Kidney capillary endothelial cell (primary cell): ENCODE results near the gene FAM20C.

Source experiments
- DNase-seq: peaks from one replicate; pipeline ENCODE4 v3.0.0-alpha.2; 2018; ENCODE audit warnings: low spot score

The FAM20C gene

GRCh38 chr7:245574-246295 is 53.4 kb downstream of the FAM20C start:
- DNase-seq: no peak

GRCh38 chr7:246451-246850 is 54.1 kb downstream of the FAM20C start:
- DNase-seq: no peak

DNA sequence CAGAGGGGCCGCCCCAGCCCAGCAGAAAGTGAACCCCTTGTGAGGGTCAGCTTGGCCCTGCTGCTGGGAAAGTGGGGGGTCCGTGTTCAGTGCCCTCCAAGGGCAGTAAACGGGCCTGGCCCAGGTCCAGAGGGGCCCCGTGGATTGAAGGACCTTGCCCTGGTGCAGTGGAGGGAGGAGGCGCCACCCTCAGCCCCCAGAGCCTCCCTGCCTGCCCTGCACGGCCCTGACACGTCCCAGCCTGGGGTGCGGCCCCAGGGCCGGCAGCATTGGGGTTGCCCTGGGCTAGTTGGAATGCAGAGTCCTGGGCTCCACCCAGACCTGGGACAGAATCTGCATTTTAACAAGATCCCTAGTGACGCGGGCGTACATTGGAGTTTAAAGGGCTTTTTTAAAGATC is 54.8 kb downstream of the FAM20C start:
- DNase-seq: no peak

- DNase-seq: no peak
Observed at GRCh38 chr7:247636-248035, 55.3 kb downstream of the FAM20C start.

DNA sequence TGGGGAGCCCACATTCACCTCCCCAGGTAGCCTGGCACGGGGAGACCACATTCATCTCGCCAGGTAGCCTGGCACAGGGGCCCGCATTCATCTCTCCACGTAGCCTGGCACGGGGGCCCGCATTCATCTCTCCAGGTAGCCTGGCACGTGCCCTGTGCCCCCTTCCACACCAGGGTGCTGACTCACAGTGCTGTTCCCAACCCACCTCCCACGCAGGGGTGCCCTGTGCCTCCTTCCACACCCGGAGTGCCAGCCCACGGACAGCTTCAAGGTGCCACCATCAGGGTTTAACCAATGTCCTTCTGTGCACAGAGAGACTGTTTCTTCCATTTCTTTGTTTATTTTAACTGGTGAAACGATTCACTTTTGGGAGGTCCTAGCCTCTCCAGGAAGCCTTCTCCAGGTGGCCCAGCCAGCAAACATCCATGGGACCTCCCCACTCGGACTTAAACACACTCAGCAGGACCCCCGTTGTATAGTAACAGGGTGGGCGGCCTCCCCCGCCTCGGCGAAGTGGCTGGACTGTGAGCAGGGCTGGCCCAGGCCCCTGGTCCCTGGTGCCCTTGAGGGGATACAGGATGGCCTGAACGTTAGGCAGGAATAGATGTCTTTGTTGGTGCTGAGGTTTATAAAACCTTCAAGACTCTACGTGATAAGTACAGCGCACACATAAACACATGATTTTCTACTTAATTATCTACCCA is 56.5 kb downstream of the FAM20C start:
- no peak for DNase-seq

DNA sequence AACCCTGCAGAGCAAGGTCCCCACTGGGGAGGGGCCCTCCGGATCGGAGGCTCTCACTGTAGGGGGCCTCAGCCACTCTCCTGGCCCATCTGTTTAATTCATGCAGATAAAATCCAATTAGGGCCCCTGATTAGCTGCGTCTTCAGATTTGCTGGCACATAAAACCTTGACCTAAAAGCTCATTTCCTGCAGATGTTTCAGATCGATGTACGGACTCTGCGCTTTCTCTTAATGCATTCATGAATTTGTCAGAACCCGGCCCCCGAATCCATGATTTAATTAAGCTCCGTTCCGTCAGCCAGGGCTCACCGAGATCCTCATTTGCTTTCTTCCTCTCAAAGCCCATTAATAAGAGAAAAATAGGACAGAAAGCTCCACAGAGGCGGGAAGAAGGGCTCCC is 57.6 kb downstream of the FAM20C start:
- no peak for DNase-seq

- no peak for DNase-seq
Observed at GRCh38 chr7:250523-250922, 58.2 kb downstream of the FAM20C start.

DNA sequence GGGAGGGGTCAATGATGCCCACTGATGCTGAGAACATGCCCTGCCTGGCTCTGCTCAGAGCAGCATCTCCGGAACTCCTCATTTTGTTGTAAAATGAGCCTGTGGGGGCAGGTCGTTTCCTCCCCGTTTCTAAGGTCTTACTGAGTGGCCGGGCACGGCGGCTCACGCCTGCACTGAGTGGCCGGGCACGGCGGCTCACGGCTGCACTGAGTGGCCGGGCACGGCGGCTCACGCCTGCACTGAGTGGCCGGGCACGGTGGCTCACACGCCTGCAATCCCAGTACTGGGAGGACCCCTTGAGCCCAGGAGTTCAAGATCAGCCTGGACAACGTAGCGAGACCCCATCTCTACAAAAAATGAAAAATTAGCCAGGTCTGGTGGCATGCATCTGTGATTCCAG is 58.6 kb downstream of the FAM20C start:
- DNase-seq: no peak

DNA sequence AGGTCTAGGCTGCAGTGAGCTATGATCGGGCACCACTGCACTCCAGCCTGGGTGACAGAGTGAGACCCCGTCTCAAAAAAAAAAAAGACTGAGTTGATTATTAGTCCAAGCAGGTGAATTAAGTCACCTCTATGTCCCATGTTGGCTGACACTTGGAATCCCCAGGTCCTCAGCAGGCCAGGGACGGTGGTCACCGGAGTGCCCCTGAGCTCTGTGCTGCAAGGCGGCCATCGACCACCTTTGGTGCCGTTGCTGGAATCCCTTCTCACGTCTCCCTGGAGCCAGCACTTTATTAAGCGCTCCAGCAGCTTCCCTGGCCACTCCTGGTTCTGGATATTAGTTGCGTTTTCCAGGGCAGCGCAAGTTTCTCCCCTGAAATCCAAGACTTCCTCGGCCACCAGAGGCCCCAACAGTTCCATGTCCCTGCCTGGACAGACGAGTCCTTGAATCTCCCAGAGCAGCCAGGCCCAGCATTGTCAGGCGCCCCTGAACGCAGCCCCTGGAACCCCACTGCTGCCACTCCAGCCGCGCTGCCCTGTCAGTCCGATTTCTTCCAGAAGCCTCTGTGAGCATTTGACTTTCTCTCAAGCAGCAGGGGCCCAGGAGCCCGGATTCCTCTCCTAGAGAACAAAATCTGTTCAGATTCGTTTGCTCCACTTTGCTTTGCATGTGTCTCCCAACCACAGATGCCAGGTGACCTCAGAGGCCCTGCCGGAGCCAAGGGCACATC is 59.2 kb downstream of the FAM20C start:
- DNase-seq: no peak

DNA sequence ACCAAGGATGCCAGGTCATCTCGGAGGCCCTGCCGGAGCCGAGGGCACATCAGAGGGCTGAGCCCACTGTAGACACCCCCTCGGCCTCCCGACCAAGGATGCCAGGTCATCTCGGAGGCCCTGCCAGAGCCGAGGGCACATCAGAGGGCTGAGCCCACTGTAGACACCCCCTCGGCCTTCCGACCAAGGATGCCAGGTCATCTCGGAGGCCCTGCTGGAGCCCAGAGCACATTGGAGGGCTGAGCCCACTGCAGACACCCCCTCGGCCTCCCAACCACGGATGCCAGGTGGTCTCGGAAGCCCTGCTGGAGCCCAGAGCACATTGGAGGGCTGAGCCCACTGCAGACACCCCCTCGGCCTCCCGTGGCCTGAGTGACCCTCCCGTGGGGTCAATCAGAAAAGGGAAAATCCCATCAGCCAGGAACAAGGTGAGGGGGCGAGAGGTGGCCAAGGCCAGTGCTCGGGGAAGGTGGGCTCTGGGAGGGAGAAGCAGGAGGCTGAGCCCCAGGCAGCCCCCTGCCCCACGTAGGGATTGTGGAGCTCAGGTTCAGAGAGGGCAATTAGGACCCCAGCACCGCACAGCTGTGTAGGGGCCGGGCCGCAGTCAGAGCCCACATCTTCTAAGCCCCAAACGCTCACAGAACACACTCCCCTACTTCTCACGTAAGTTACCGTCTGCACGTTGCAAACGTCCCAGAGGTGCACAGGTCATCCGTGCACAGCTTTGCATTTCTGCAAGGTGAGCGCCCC is 60.0 kb downstream of the FAM20C start:
- no peak for DNase-seq

DNA sequence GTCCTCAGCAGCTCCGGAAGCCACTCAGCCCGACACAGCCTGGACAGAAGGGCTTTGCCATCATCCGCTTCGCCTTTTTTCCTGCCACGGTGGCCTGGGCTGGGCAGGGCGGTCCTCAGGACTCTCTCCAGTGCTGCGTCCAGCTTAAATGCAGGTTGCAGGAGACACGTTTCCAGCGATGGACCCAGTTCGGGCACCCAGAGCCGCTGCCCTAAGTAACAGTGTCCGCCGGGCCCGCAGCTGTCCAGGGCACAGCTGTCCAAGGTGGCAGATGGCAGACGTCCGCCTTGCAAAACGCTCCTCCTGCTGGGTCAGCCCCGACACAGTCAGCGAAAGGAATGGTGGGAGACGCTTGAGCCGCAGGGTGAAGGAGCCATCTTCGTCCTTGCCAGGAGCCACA is 60.6 kb downstream of the FAM20C start:
- DNase-seq: no peak

GRCh38 chr7:253581-254336 is 61.4 kb downstream of the FAM20C start:
- no peak for DNase-seq

GRCh38 chr7:254337-255037 is 62.1 kb downstream of the FAM20C start:
- DNase-seq: no peak

- DNase-seq: no peak
Observed at GRCh38 chr7:255038-255435, 62.7 kb downstream of the FAM20C start.

DNA sequence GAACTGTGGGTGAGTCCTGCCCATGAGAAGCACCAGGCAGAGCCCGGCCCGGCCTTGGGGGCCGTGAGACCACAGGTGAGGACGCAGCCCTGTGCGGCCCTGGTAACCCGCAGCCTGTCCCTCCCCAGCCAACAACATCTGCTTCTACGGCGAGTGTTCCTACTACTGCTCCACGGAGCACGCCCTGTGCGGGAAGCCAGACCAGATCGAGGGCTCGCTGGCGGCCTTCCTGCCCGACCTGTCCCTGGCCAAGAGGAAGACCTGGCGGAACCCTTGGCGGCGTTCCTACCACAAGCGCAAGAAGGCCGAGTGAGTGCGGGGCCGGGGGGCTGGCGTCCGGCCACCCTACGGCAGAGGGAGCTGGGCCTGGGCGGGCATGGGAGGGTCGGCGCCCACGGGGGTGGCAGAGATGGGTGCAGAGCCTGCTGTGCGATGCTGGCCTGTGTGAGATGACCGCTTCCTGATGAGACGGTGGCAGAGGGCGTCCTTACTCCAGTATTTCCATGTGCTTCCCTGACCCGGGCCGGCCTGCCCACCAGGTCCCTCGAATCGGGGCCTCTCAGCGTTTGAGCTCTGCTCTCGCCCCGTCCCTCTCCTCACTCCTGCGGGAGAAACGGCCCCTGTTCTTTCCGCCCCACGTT is 63.5 kb downstream of the FAM20C start:
- no peak for DNase-seq

DNA sequence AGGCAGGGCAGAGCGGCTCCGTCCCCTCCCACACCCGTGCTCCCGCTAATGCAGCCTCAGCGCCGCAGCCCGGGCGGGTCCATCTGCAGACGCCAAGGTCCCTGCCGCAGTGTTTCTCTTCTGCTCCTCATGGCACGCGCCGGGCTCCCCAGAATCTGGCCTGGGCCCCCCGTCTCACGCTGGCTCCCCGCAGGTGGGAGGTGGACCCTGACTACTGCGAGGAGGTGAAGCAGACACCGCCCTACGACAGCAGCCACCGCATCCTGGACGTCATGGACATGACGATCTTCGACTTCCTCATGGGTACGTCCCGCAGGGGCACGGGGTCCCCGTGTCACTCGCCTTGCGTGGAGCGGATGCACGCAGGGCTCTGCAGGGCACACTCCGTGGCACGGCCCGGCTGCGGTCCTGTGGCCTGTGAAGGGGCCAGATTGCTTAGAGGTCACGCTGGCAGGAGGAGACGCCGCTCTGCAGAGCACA is 64.1 kb downstream of the FAM20C start:
- DNase-seq: no peak

DNA sequence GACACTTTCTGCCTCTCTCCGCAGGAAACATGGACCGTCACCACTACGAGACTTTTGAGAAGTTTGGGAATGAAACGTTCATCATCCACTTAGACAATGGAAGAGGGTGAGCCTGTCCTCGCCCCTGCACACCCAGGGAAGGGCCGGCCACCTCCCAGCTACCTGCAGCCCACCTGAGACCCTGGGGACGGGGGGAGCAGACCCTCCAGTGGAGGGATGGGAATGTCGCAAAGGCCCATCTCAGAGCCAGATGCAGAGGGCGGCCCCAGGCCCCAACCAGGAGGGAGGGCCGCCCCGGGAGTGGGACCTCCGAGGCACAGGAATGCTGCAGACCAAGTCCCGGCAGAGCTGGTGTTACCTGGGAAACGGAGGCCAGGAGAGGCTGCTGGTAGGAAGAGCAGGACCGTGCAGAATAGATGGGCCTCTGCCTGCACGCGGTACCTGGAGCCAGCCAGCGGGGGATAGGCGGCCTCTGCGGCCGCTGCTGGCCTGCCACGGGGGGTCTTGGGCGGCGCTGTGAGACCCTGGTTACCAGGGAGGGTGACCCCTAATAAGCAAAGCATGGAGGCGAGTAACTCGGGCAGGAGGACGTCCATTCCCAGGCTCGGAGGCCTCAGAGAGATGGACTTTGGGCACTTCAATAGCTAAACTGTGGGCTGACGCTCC is 64.7 kb downstream of the FAM20C start:
- no peak for DNase-seq

GRCh38 chr7:257647-257992 is 65.2 kb downstream of the FAM20C start:
- DNase-seq: no peak

DNA sequence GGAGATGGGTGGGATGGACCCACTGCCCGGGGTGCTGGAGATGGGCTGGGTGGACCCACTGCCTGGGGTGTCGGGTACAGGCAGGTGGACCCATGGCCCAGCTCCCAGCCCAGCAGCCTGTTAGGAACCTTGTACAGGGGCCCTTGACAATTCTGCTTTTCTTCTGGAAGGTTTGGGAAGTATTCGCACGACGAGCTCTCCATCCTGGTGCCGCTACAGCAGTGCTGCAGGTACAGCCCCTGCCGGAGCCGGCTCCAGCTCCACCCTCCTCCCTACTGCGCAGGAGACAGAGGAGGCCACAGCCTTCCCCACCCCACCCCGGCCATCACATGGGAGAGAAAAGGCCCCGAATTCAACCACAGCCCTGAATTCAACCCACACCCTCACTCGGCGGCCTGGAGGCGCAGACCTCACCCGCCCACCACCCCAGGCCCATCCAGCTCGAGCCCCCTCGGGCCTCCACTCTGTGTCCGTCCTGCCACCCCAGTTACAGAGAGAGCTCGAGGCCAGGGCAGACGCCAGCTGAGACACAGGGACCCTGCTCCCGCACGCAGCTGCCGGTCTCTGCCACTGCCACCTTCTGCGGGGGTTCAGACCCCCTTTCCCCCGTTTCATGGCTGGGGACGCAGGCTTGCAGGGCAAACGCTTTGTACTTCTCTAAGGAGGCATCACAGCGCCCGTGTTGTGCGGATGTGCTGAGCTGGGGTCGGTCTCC is 66.3 kb downstream of the FAM20C start:
- no peak for DNase-seq

DNA sequence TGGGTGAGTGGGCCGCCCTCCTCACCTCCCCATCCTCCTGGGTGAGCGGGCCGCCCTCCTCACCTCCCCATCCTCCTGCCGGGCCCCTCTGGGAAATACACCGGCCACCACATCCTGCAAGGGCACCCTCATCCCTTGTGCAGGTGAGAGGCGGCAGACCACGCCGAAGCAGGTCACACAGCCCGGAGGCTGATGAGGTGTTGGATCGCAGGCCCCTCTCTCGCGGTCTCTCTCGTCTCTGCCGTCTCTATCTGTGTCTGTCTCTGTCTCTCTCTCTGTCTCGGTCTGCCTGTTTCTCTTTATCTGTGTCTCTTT is 66.8 kb downstream of the FAM20C start:
- DNase-seq: no peak
